ENCODE results near the gene P2RX2. TPM values are rescaled to one million over a fixed set of nuclear protein-coding genes. Genes with fewer than 3 reads are reported as not detected.

Gene P2RX2
- total RNA-seq, 1 donor from 2014 or later, result not detected

DNA sequence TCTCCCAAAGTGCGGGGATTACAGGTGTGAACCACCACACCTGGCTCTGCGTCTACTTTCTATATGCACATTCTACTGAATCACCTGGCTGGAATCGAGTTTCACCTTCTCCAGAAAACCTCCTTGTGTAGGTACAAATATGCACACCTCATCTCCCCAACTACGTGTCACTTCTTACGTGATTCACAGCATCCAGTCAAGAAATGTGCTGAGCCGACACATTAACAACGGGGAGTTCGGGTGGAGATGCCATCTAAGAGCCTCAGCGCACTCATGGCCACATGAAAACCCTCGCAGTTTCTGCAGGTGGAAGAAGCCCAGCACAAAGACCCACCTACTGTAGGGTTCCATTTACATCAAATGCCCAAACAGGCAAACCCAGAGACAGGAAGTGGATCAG is 29.3 kb downstream of the P2RX2 start:
- H3K4me3 ChIP-seq, result no peak overlapping the region
- no peak overlapping the region for H3K4me2 ChIP-seq
- H3K27ac Mint-ChIP-seq, result no peak overlapping the region
- H3K9ac ChIP-seq, result no peak overlapping the region
- H3K4me1 Mint-ChIP-seq, result no peaks in the 10 kb centered on the region
- H4K20me1 ChIP-seq (ENCODE audit: low read depth), result peaks cover 6% of the 10 kb centered on the region
- H3K27me3 Mint-ChIP-seq (ENCODE audit: insufficient read depth, low read depth), result peaks cover 6% of the 10 kb centered on the region
- H3K27me3 ChIP-seq, result no peaks in the 10 kb centered on the region
- H3K36me3 Mint-ChIP-seq, result peaks cover 39% of the 10 kb centered on the region
- H3K9me3 ChIP-seq (ENCODE audit: low read depth), result no peaks in the 10 kb centered on the region
- no peak overlapping the region for H2AFZ ChIP-seq (replicated peaks)
- no peak overlapping the region for H3K4me3 Mint-ChIP-seq
- TF ChIP-seq, protein P1, sequence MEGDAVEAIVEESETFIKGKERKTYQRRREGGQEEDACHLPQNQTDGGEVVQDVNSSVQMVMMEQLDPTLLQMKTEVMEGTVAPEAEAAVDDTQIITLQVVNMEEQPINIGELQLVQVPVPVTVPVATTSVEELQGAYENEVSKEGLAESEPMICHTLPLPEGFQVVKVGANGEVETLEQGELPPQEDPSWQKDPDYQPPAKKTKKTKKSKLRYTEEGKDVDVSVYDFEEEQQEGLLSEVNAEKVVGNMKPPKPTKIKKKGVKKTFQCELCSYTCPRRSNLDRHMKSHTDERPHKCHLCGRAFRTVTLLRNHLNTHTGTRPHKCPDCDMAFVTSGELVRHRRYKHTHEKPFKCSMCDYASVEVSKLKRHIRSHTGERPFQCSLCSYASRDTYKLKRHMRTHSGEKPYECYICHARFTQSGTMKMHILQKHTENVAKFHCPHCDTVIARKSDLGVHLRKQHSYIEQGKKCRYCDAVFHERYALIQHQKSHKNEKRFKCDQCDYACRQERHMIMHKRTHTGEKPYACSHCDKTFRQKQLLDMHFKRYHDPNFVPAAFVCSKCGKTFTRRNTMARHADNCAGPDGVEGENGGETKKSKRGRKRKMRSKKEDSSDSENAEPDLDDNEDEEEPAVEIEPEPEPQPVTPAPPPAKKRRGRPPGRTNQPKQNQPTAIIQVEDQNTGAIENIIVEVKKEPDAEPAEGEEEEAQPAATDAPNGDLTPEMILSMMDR (IDR thresholded peaks at IDR 0.05), result no peak
- TF ChIP-seq EZH2phosphoT487 (IDR thresholded peaks at IDR 0.05), result no peak
- no peak for TF ChIP-seq EZH2 (IDR thresholded peaks at IDR 0.05)
- no peaks in the 10 kb centered on the region for H3K9me3 Mint-ChIP-seq
- DNase-seq (ENCODE audit: low spot score), result no peak
- H3K36me3 ChIP-seq, result no peaks in the 10 kb centered on the region
- no peaks in the 10 kb centered on the region for H3K4me1 ChIP-seq
- H3F3A ChIP-seq (ENCODE audit: low read depth), result no peaks in the 10 kb centered on the region
- H3K79me2 ChIP-seq (ENCODE audit: low read depth), result no peaks in the 10 kb centered on the region
- H3K27ac ChIP-seq, result no peak overlapping the region

DNA sequence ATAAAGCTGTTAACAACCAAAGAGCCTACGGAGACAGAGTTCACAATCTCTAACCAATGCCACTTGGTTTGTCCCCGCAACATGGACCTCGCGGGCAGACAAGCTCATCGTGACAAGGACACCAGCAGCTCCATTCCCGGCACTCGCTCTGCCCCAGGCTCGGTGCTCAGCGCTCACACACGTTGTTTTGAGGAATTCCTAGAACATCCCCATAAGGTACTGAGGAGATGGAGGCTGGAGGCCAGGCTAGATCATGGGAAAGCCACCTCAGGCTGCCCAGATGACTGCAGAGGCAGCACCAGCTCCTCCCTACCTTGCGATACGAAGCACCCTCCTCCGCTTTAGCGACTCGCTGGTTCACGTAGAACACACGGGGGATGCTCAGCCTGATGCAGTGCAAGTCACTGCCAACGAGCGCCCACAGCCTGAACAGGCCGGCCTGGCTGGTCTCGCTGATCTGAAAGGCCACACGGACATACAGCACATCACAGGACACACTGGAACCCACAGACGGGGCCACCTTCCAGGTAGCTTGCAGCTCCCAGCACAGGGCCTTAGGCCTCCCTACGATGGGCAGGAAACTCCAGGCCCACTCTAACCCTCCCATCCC is 30.1 kb downstream of the P2RX2 start:
- peaks cover 41% of the 10 kb centered on the region for H3K36me3 Mint-ChIP-seq
- peaks cover 6% of the 10 kb centered on the region for H4K20me1 ChIP-seq (ENCODE audit: low read depth)
- no peaks in the 10 kb centered on the region for H3K4me1 ChIP-seq
- no peaks in the 10 kb centered on the region for H3K4me1 Mint-ChIP-seq
- no peak overlapping the region for H3K4me3 ChIP-seq
- H3K79me2 ChIP-seq (ENCODE audit: low read depth), result no peaks in the 10 kb centered on the region
- peaks cover under 1% of the 10 kb centered on the region for H3K36me3 ChIP-seq
- no peak overlapping the region for H3K27ac Mint-ChIP-seq
- H3F3A ChIP-seq (ENCODE audit: low read depth), result no peaks in the 10 kb centered on the region
- H3K9ac ChIP-seq, result no peak overlapping the region
- H3K27ac ChIP-seq, result no peak overlapping the region
- no peak overlapping the region for H3K4me3 Mint-ChIP-seq
- TF ChIP-seq EZH2 (IDR thresholded peaks at IDR 0.05) (no peak), EZH2phosphoT487 (IDR thresholded peaks at IDR 0.05) (no peak)
- TF ChIP-seq, protein P1 (IDR thresholded peaks at IDR 0.05), result no peak
- DNase-seq (ENCODE audit: low spot score), result no peak
- H3K9me3 Mint-ChIP-seq, result no peaks in the 10 kb centered on the region
- peaks cover 6% of the 10 kb centered on the region for H3K27me3 Mint-ChIP-seq (ENCODE audit: insufficient read depth, low read depth)
- no peaks in the 10 kb centered on the region for H3K27me3 ChIP-seq
- H2AFZ ChIP-seq (replicated peaks), result no peak overlapping the region
- no peak overlapping the region for H3K4me2 ChIP-seq
- no peaks in the 10 kb centered on the region for H3K9me3 ChIP-seq (ENCODE audit: low read depth)

DNA sequence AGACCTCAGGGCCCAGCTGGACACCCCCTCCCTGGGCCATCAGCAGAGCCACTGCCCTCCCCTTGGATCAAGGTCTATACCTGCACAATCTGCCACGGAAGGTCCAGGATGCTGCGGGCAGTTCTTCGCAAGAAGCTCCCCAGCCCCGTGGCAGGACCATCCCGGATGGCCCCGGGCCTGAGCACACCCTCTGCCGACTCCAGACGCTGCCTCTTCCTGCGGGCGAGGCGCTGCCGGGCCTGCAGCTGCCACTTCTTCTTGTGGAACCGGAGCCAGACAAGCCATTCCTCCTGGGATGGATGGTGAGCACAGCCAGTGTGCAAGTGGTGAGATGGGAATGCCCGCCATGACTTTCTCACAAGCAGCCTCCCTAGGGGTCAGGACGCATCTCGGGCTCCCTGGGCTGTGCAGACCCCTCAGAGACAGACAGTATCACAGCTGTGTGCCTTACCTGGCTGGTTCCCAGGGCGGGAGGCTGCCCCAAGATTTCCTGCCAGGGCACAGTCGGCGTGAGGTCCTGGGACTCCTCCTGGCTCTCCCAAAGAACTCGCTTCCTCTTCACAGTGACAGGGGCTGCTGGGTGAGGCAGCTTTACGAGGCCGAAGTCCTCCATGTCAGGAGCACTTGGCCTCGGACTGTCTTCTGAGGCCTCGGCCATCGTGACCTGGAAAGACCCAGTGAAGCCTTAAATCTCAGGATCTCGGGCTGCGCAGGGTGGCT is 30.8 kb downstream of the P2RX2 start:
- Histone ChIP-seq H3K9me3 (ENCODE audit: low read depth) (no peaks in the 10 kb centered on the region), H3K4me2 (no peak overlapping the region), H3K4me1 (no peaks in the 10 kb centered on the region), H3F3A (ENCODE audit: low read depth) (no peaks in the 10 kb centered on the region), H3K27ac (no peak overlapping the region), H3K4me3 (no peak overlapping the region), H3K27me3 (no peaks in the 10 kb centered on the region), H3K79me2 (ENCODE audit: low read depth) (no peaks in the 10 kb centered on the region), H4K20me1 (ENCODE audit: low read depth) (peaks cover 6% of the 10 kb centered on the region), H3K9ac (no peak overlapping the region), H3K36me3 (peaks cover 7% of the 10 kb centered on the region), H2AFZ (replicated peaks) (no peak overlapping the region)
- peaks cover 39% of the 10 kb centered on the region for H3K36me3 Mint-ChIP-seq
- no peak overlapping the region for H3K4me3 Mint-ChIP-seq
- H3K4me1 Mint-ChIP-seq, result no peaks in the 10 kb centered on the region
- H3K27me3 Mint-ChIP-seq (ENCODE audit: insufficient read depth, low read depth), result peaks cover 6% of the 10 kb centered on the region
- no peak overlapping the region for H3K27ac Mint-ChIP-seq
- H3K9me3 Mint-ChIP-seq, result no peaks in the 10 kb centered on the region
- DNase-seq (ENCODE audit: low spot score), result no peak
- TF ChIP-seq EZH2phosphoT487 (IDR thresholded peaks at IDR 0.05), result no peak
- no peak for TF ChIP-seq EZH2 (IDR thresholded peaks at IDR 0.05)

Measured in neural progenitor cell (in vitro differentiated cells).